HAP-1 (cell line): ENCODE measurements around the gene GIMD1.

Experiments used
- DNase-seq, 2 experiments: peaks; one replicate each; pipeline ENCODE4 v3.0.0-alpha.2; 2016 to 2020; ENCODE audit warnings: low spot score in 2 of 2
- H3K27me3 ChIP-seq: fragments of 250-450 bp; sonication (Bioruptor Pico); 2 replicates; pipeline ENCODE4 v1.5.1; 2020; ENCODE audit warnings: low read depth, mild to moderate bottlenecking, moderate library complexity
- H3K36me3 ChIP-seq: fragments of 250-450 bp; sonication (Bioruptor Pico); replicated peaks from 2 replicates; pipeline ENCODE4 v1.5.1; 2020; ENCODE audit warnings: mild to moderate bottlenecking
- H3K4me1 ChIP-seq: fragments of 250-450 bp; sonication (Bioruptor Pico); 2 replicates; pipeline ENCODE4 v1.5.1; 2020; ENCODE audit warnings: mild to moderate bottlenecking
- H3K4me3 ChIP-seq: fragments of 250-450 bp; sonication (Bioruptor Pico); 2 replicates; pipeline ENCODE4 v1.5.1; 2020; ENCODE audit warnings: mild to moderate bottlenecking, moderate library complexity
- H3K9me3 ChIP-seq: fragments of 250-450 bp; sonication (Bioruptor Pico); 2 replicates; pipeline ENCODE4 v1.5.1; 2020; ENCODE audit warnings: mild to moderate bottlenecking, moderate library complexity
- in situ Hi-C: fragments of 300-500 bp; cut with MboI; formaldehyde crosslinking; loops from 3 replicates; pipeline ENCODE4 v1.14.3; 2020; ENCODE audit warnings: low sequenced_read_pairs, inconsistent platforms, mixed read lengths

The GIMD1 gene

DNA sequence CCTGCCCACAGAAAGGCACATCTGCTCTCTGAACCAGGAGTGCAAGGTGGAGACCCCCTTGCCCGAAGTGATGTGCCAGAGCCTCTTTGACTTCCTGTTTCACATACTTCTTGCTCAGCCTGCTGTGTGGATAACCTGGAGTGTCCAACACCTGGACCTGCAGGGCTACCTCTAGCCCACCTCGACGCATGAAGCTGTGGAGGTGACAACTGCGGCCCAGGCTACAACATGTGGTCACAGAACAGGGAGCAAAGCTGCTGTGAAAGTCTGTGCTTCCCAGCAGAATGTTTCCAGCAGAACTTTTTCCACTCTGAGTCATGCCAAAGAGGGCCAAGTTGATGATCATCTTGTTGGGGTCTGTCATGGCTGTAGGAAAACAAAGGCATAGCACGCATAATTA lies 1.5 kb downstream of the GIMD1 start:
- H3K4me3 ChIP-seq: no peak overlapping the region
- H3K4me1 ChIP-seq: no peaks in the 10 kb centered on the region
- no peaks in the 10 kb centered on the region for H3K9me3 ChIP-seq
- H3K36me3 ChIP-seq: no peaks in the 10 kb centered on the region
- H3K27me3 ChIP-seq: peaks cover 18% of the 10 kb centered on the region
- in situ Hi-C loops: no loop called here
- no peak for DNase-seq

DNA sequence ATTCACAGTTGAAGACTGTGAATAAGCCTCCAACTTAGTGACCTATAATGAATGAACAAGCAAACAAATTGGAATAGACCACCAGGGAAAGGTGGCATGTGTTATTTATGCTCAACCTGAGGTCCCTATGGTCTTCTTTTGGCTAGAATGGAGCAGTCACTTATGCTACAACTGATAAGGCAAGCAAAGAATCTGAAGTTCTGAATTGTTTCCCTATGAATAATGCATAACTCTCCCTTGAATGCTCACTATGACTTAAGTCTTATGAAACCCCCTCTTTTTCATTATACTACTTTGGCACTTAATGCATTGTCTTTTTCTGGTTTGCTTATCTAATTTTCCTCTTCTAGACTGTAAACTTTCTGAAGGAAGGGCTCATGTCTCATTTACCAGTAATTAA lies 2.6 kb downstream of the GIMD1 start:
- H3K27me3 ChIP-seq: peaks cover 16% of the 10 kb centered on the region
- H3K4me1 ChIP-seq: no peaks in the 10 kb centered on the region
- in situ Hi-C loops: no loop called here
- no peaks in the 10 kb centered on the region for H3K9me3 ChIP-seq
- no peaks in the 10 kb centered on the region for H3K36me3 ChIP-seq
- no peak overlapping the region for H3K4me3 ChIP-seq
- no peak for DNase-seq

DNA sequence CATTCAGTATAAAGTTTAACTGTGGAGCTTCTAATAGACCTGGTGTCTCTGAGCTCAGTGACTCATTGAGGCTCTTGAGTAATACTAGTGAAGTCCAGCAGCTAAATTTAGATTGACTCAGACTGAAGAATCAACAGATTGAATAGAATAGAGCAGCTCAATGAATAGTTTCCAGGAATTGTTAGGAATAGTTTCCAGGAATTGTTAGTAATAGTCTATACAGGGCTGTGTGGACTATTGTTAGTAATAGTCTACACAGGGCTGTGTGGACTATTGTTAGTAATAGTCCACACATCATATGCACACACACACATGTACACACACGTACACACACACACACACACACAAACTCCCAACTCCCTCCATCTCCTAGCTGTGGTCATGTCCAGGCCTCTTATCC lies 3.0 kb downstream of the GIMD1 start:
- no peak for DNase-seq
- Histone ChIP-seq H3K36me3 (no peaks in the 10 kb centered on the region), H3K4me1 (no peaks in the 10 kb centered on the region), H3K27me3 (peaks cover 12% of the 10 kb centered on the region), H3K4me3 (no peak overlapping the region), H3K9me3 (no peaks in the 10 kb centered on the region)
- in situ Hi-C loops: no loop called here

DNA sequence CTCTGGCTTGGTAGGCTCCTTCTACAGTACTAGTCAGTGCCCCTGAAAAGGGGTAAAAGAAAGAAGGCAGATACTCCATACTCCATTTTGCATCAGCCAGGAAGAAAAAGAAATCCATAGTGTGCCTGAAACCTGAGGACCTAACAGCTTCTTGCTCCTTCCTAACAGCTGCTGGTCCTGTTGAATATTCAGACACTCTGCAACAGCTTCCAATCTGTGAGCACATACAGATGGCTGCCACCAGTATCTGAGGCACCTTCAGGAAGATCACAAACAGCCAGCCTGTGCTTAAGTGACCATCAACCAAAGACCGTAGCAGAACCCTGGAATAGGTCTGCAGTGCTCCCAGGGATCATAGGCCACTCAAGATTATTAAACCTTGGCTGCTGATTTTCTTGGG lies 4.3 kb downstream of the GIMD1 start:
- H3K4me3 ChIP-seq: no peak overlapping the region
- in situ Hi-C loops: no loop called here
- no peaks in the 10 kb centered on the region; the same call in 1 of the 2 replicates for H3K27me3 ChIP-seq
- H3K4me1 ChIP-seq: no peaks in the 10 kb centered on the region
- H3K36me3 ChIP-seq: no peaks in the 10 kb centered on the region
- no peaks in the 10 kb centered on the region for H3K9me3 ChIP-seq
- no peak for DNase-seq

DNA sequence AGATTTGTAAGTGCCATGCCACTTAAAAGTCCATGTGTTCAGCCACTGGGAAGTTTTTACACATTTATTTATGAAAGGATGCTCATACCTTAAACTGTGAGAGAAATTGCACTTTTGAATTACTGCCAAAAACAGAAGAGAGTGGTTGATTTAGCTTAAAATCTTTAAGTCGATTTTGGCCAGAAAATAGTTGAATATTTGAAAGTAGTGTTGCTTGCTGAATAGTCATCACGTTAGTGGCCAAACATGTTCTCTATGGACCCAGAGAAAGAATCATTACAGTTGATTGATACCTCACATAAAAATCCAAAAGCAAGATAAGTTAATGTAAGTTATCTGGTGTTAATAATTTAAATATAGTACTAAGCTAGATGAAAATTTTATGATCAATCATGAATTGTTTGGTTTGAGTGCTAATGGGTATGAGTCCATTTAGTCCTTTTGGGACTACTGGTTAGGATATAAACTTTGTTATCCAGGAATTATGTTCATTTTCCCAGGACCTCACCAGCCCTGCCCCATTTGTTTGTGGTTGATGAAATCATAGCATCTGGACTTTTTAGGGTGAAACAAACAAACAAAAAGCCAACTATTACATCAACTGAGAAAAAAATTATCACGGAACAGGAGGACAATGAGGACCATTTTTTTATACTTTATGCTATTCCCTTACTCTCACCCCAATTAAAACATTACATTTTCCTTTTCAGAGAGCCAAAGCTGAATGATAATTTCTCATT lies 6.3 kb downstream of the GIMD1 start:
- in situ Hi-C loops: no loop called here
- H3K4me1 ChIP-seq: no peaks in the 10 kb centered on the region
- no peaks in the 10 kb centered on the region for H3K9me3 ChIP-seq
- no peak overlapping the region for H3K4me3 ChIP-seq
- no peaks in the 10 kb centered on the region for H3K27me3 ChIP-seq
- H3K36me3 ChIP-seq: no peaks in the 10 kb centered on the region
- no peak for DNase-seq

DNA sequence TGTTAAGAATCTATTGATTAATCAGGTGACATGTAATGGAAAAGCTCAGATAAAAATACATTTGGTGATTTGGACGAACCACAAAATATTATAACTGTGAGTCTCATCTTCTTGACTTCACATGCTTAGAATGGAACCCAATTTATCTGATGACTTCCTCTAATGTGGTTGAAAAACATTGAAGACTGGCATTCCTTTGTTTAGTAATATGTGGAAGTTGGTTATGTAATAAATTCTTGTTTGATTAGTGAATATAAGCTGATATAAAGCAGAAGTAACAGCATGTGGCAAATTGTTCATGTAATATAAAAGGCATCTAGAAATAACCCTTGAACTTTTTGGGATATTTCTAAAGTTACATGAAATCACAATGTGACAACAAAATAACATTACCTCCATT lies 9.7 kb downstream of the GIMD1 start:
- no peaks in the 10 kb centered on the region for H3K27me3 ChIP-seq
- in situ Hi-C loops: no loop called here

DNA sequence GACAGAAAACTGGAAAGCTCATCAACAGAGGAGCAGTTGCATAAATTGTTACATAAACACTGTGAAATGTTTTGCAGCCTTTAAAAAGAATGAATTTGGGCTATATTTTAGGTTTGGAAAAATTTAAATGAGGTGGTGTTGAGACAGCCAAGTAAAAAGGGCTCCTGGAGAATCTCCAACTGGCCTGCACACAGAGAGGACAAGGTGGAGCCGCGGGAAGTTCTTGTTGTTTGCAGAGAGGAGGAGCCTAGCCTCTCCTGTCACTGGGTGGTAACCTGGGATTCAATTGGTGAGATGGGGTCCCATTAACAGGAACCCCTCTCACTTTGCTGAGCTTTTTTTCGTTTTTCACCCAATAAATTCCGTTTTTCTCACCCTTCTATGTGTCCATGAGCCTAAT lies 13.4 kb downstream of the GIMD1 start:
- no peaks in the 10 kb centered on the region for H3K9me3 ChIP-seq
- no peaks in the 10 kb centered on the region for H3K36me3 ChIP-seq
- in situ Hi-C loops: no loop called here
- peaks cover 9% of the 10 kb centered on the region for H3K4me1 ChIP-seq
- no peak overlapping the region for H3K4me3 ChIP-seq
- no peak for DNase-seq
- H3K27me3 ChIP-seq: no peaks in the 10 kb centered on the region

More for the DNA sequence above, 9.7 kb downstream of the GIMD1 start:
- H3K9me3 ChIP-seq: no peaks in the 10 kb centered on the region
- H3K4me3 ChIP-seq: no peak overlapping the region
- DNase-seq: no peak
- peaks cover 9% of the 10 kb centered on the region for H3K4me1 ChIP-seq
- no peaks in the 10 kb centered on the region for H3K36me3 ChIP-seq

DNA sequence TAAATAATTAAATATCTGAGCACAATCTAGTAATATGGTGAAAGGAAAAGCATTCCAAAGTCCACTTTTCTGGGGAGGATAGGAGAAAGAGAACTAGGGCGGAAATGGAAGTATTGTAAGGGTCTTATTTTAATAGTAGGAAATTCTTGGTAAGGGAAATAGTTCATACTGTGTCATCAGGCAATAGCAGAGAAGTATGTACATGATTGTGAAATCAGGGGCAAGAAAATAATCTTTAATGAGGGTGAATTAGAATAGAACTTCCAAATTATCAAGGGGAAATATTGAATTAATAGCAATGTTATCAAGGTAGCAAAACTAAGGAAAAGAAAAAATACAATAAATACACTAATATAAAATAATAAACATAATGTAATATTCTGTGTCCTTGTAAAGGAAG lies 14.8 kb downstream of the GIMD1 start:
- H3K27me3 ChIP-seq: no peaks in the 10 kb centered on the region
- in situ Hi-C loops: no loop called here
- peaks cover 9% of the 10 kb centered on the region for H3K4me1 ChIP-seq
- H3K4me3 ChIP-seq: no peak overlapping the region
- no peaks in the 10 kb centered on the region for H3K9me3 ChIP-seq
- H3K36me3 ChIP-seq: no peaks in the 10 kb centered on the region
- no peak for DNase-seq

DNA sequence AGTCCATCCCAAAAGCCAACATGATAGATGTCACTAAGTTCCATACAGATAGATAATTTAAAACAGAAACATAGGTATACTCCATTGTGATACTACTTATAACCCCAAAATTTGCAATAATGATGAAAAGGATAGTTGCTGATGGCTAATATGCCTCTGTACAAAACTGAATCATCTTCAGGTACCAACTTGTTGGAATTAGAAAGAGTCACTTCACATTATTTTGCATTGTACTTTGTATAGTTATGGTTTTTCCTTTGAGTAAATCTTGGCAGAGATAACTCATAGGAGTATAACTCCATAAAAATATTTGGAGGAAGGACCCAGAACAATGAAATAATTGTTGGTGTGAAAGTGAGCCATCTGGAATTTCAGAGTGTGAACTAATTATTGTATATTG lies 17.6 kb downstream of the GIMD1 start:
- DNase-seq: no peak
- peaks cover 9% of the 10 kb centered on the region for H3K36me3 ChIP-seq
- peaks cover 9% of the 10 kb centered on the region for H3K4me1 ChIP-seq
- no peaks in the 10 kb centered on the region for H3K27me3 ChIP-seq
- in situ Hi-C loops: no loop called here
- H3K9me3 ChIP-seq: no peaks in the 10 kb centered on the region
- no peak overlapping the region for H3K4me3 ChIP-seq

DNA sequence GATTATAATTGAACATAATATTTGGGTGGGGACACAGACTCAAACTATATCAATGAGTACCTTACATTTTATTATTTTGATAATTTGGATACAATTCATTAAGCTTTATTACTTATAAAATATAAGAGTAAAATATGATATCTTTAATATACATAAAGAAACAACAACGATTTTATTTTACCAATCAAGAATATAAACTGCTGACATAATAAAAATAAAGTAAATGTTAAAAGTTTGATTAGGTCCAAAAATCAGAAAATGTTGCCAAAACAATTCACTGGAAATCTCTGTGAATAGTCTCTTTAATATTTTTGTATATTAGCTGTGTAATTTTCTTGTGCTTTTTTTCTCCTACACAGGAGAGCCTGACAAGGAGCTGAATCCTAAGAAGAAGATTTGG lies 21.4 kb downstream of the GIMD1 start:
- no peak overlapping the region for H3K4me3 ChIP-seq
- in situ Hi-C loops: no loop called here
- peaks cover 9% of the 10 kb centered on the region for H3K36me3 ChIP-seq
- no peak for DNase-seq
- no peaks in the 10 kb centered on the region for H3K9me3 ChIP-seq
- H3K4me1 ChIP-seq: peaks cover 7% of the 10 kb centered on the region
- no peaks in the 10 kb centered on the region for H3K27me3 ChIP-seq

DNA sequence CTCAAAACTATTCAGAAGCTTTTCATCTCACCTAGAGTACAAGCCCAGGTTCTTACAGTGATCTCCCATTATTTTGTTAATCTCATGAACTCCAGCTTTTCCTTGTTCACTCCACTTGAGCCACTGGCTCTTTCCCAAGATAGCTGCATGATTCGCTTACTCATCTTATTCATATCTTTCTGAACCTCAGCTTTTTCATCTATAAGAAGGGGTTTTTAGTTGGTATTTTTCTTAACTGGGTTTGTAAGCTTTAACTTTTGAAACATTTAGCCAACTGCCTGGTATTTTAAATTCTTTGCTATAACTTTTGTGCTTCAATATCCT lies 24.0 kb downstream of the GIMD1 start:
- H3K27me3 ChIP-seq: no peaks in the 10 kb centered on the region
- no peak for DNase-seq
- no peaks in the 10 kb centered on the region for H3K9me3 ChIP-seq
- in situ Hi-C loops: no loop called here
- peaks cover 19% of the 10 kb centered on the region for H3K36me3 ChIP-seq
- no peak overlapping the region for H3K4me3 ChIP-seq
- peaks cover 7% of the 10 kb centered on the region for H3K4me1 ChIP-seq

DNA sequence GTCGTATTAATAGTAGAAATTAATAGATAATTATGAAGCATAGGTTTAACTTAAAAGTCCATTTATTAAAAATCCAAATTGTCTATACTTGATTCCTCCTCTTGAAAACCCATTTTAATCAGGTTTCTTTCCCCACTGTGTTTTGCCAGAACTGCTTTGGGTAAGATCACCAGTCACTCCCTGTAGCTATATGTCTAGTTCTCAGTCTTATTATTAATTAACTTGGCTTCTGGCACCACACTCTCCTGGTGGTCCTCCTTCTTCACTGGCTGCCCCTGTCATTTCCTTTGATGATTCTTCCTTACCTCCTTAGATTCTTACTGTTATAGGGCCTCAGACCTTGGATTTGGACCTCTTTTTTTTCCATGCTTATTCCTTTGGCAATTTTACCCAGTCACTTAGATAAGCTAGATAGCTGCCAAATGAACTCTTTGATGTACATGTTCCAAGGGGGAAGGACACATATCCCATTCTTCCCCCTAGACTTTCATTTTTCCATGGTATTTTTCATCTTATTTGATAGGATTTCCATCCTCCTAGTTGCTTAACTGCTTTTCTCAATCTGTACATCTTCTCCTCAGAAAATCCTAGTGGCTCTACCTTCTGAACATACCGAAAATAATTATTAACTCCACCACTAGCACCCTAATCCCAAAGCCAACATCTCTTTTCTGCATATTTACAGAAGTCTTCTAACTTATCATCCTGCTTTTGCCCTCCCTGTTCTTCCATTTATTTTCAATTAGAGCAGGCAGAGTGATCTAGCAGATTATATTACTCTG lies 24.5 kb downstream of the GIMD1 start:
- Histone ChIP-seq H3K4me3 (no peak overlapping the region), H3K36me3 (peaks cover 19% of the 10 kb centered on the region), H3K27me3 (no peaks in the 10 kb centered on the region), H3K9me3 (no peaks in the 10 kb centered on the region), H3K4me1 (peaks cover 7% of the 10 kb centered on the region)
- in situ Hi-C loops: no loop called here
- no peak for DNase-seq

DNA sequence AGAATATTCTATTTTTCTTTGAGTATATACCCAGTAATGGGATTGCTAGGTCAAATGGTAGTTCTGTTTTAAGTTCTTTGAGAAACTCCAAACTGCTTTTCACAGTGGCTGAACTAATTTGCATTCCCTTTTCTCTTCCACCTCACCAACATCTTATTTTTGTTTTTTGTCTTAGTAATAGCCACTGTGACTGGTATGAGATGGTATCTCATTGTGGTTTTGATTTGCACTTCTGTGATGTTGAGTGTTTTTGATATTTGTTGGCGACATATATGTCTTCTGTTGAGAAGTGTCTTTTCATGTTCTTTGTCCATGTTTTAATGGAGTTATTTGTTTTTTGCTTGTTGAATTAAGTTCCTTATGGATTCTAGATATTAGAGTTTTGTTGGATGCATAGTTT lies 27.8 kb downstream of the GIMD1 start:
- H3K4me1 ChIP-seq: peaks cover 7% of the 10 kb centered on the region
- H3K4me3 ChIP-seq: no peak overlapping the region
- H3K36me3 ChIP-seq: peaks cover 34% of the 10 kb centered on the region
- H3K9me3 ChIP-seq: no peaks in the 10 kb centered on the region
- DNase-seq: no peak
- in situ Hi-C loops: no loop called here
- H3K27me3 ChIP-seq: no peaks in the 10 kb centered on the region

DNA sequence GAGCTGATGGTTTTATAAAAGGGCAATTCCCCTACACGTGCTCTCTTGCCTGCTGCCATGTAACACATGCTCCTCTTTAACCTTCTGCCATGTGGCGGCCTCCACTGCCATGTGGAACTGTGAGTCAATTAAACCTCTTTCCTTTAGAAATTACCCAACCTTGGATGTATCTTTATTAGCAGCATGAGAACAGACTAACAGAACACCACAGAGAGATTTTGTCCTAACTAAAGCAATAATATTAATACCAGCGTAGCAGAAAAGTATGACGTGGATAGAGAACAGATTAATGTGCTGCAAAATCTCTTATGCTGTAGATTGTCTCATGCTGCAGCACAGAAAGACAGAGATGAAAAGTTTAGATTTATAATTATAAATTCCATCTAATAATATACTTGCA lies 29.1 kb downstream of the GIMD1 start:
- H3K9me3 ChIP-seq: no peaks in the 10 kb centered on the region
- in situ Hi-C loops: no loop called here
- H3K27me3 ChIP-seq: no peaks in the 10 kb centered on the region
- no peak for DNase-seq
- no peak overlapping the region for H3K4me3 ChIP-seq
- H3K4me1 ChIP-seq: peaks cover 3% of the 10 kb centered on the region; the same call in 1 of the 2 replicates
- peaks cover 34% of the 10 kb centered on the region for H3K36me3 ChIP-seq
